Thyroid gland (tissue), 4 donors: ENCODE results near the gene CSF1R.

ENCODE experiments used
- CTCF ChIP-seq, 6 experiments: fragments of 200-600 bp in 3 of 6; fragments of 450-650 bp in 3 of 6; sonication (generic) in 3 of 6; IDR thresholded peaks; one replicate each; pipeline ENCODE4 v1.5.1; 2016 to 2019; ENCODE audit warnings: antibody characterized with exemption in 6 of 6, mild to moderate bottlenecking in 2 of 6, inconsistent platforms in 1 of 6, moderate library complexity in 1 of 6
- POLR2A ChIP-seq, 2 donors: fragments of 450-650 bp; IDR thresholded peaks; one replicate each; pipeline ENCODE4 v1.6.1; 2017; ENCODE audit warnings: antibody characterized with exemption in 2 of 2, mild to moderate bottlenecking in 2 of 2, moderate library complexity in 1 of 2

- TF ChIP-seq CTCF (IDR thresholded peaks at IDR 0.05) (no peak), POLR2A (IDR thresholded peaks at IDR 0.05) (no peak)
Observed at GRCh38 chr5:150112201-150113046, 26.1 kb upstream of the CSF1R start.
